ENCODE measurements around the gene PGGT1B. TPM values are rescaled to one million over a fixed set of nuclear protein-coding genes. Genes with fewer than 3 reads are reported as not detected.

Gene PGGT1B
- total and polyA plus RNA-seq, 2 of the 8 experiments (the other 6 are each of a cell fraction or from before 2014, with no cell fraction given): 1.9 to 43.1 TPM

DNA sequence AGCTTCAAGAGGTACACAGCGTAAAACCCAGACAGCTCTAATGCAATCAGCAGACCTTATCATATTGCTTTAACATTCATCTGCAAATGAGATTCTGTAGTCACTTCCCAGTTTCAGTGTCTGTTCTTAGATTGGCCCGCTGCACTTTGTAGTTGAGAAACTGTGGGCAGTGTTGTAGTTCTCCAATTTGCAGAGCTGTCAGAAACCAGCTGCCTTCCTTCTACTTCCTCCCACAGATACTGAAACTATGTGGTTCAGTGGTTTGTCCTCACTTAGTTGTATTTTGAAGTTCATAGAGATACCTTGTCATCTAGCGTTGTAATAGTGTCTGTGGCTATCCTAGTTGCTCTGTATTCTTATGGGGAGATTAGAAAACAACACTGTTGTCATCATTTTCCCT is 53.4 kb downstream of the PGGT1B start (continued):
- no peak for TF ChIP-seq CHD7 (IDR thresholded peaks at IDR 0.05; ENCODE audit: insufficient replicate concordance, low read length)
- no peak for TF ChIP-seq EP300 (IDR thresholded peaks at IDR 0.05; ENCODE audit: borderline replicate concordance in 1 of 2, low read depth in 2 of 2, low read length in 2 of 2)
- TF ChIP-seq ATF2 (IDR thresholded peaks at IDR 0.05; ENCODE audit: low read length): no peak

Data from H1 (cell line).